Uterus (tissue), 2 donors: ENCODE measurements around the gene TENT5D.

ENCODE experiments used
- CTCF ChIP-seq, 4 experiments: fragments of 200-600 bp in 2 of 4; fragments of 450-650 bp in 2 of 4; sonication (generic) in 2 of 4; IDR thresholded peaks; one replicate each; pipeline ENCODE4 v1.5.1; 2016 to 2019; ENCODE audit warnings: antibody characterized with exemption in 4 of 4, mild to moderate bottlenecking in 2 of 4, moderate library complexity in 1 of 4
- POLR2A ChIP-seq, 2 donors: fragments of 450-650 bp; IDR thresholded peaks; one replicate each; pipeline ENCODE4 v1.6.1; 2016; ENCODE audit warnings: antibody characterized with exemption in 2 of 2, mild to moderate bottlenecking in 1 of 2, moderate library complexity in 1 of 2

- TF ChIP-seq POLR2A (IDR thresholded peaks at IDR 0.05) (no peak), CTCF (IDR thresholded peaks at IDR 0.05) (no peak)
These were observed 65.3 kb downstream of the TENT5D start for GRCh38 chrX:80485543-80485942.
